BJ (cell line): Measurements from ENCODE around the gene IL15RA. TPM values are rescaled to one million over a fixed set of nuclear protein-coding genes. Genes with fewer than 3 reads are reported as not detected.
"Not testable (repeated sequence)": the region's sequence is repeated elsewhere in the genome, so short reads cannot be mapped to it uniquely, and the experiment has no call there.

ENCODE experiments used
- CTCF ChIA-PET: fragments of 350-600 bp; formaldehyde crosslinking; extraction: SDS; loops from one replicate; lab custom pipeline; 2021; ENCODE audit warnings: antibody characterized with exemption, inconsistent platforms; lab: Yijun Ruan, JAX
- POLR2A ChIA-PET: fragments of 300-600 bp; sonication (Branson Sonifier 250); formaldehyde crosslinking; extraction: SDS; loops from one replicate; lab custom pipeline; 2021; ENCODE audit warnings: antibody characterized with exemption; lab: Charles Lee
- DNase-seq: peaks from one replicate; pipeline ENCODE4 v3.0.0-alpha.2; 2011; ENCODE audit warnings: low read depth
- H3K27me3 ChIP-seq: 2 replicates; pipeline ENCODE4 v1.6.0; 2011; ENCODE audit warnings: low read length; ENCODE audit not compliant: control insufficient read depth, insufficient read depth
- H3K36me3 ChIP-seq: 2 replicates; pipeline ENCODE4 v1.5.1; 2011; ENCODE audit warnings: low read length; ENCODE audit not compliant: control insufficient read depth, insufficient read depth
- H3K4me3 ChIP-seq: 2 replicates; pipeline ENCODE4 v1.5.1; 2011; ENCODE audit warnings: low read depth, mild to moderate bottlenecking, control low read depth, low read length
- polyA plus RNA-seq: library from polyadenylated mRNA; depleted of rRNA; stranded (reverse); fragments of >200 nt; gene quantifications from 2 replicates; pipeline ENCODE4 v1.2.3, GENCODE V29; 2011
- TF ChIP-seq, protein P1 (sequence below): IDR thresholded peaks from 2 replicates; pipeline ENCODE4 v1.5.1; 2011; ENCODE audit warnings: low read depth, mild to moderate bottlenecking, control low read depth, inconsistent platforms, low read length, moderate library complexity; ENCODE audit not compliant: insufficient read depth

The IL15RA gene
- polyA plus RNA-seq, 1 experiment: 7.5 TPM

DNA sequence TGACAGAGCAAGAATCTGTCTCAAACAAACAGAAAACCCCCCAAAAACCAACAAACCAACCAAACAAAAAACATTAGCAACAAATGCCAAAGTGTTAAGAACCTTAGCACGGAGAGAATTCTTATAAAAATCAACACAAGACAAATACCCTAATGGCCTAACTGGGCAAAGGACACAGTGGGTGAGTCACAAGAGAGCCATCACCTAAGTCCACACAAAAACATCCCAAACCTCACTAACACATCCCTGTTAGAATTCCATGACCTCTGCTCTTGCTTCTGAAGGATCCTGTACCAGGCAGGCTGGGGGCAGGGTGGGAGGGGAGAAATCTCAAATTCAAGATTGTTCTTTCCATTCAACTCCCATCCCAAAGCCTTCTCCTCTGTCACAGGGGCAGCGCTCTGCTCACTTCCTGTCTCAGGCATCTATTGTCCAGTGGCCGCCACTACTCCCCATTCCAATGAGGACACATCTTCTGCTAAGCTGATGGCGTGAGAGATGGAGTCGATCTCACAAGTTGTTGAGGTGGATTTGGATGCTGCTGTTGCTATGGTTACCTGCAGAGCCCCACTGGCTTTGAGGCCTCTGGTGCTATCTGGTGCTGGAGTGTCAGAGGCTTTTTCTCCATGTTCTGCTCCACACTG is 9.2 kb downstream of the IL15RA start:
- H3K4me3 ChIP-seq: no peak overlapping the region
- ChIA-PET CTCF (no interaction called here), POLR2A (no interaction called here)
- H3K36me3 ChIP-seq: no peaks in the 10 kb centered on the region
- DNase-seq: no peak
- TF ChIP-seq, protein P1, sequence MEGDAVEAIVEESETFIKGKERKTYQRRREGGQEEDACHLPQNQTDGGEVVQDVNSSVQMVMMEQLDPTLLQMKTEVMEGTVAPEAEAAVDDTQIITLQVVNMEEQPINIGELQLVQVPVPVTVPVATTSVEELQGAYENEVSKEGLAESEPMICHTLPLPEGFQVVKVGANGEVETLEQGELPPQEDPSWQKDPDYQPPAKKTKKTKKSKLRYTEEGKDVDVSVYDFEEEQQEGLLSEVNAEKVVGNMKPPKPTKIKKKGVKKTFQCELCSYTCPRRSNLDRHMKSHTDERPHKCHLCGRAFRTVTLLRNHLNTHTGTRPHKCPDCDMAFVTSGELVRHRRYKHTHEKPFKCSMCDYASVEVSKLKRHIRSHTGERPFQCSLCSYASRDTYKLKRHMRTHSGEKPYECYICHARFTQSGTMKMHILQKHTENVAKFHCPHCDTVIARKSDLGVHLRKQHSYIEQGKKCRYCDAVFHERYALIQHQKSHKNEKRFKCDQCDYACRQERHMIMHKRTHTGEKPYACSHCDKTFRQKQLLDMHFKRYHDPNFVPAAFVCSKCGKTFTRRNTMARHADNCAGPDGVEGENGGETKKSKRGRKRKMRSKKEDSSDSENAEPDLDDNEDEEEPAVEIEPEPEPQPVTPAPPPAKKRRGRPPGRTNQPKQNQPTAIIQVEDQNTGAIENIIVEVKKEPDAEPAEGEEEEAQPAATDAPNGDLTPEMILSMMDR: no peak
- no peaks in the 10 kb centered on the region for H3K27me3 ChIP-seq

DNA sequence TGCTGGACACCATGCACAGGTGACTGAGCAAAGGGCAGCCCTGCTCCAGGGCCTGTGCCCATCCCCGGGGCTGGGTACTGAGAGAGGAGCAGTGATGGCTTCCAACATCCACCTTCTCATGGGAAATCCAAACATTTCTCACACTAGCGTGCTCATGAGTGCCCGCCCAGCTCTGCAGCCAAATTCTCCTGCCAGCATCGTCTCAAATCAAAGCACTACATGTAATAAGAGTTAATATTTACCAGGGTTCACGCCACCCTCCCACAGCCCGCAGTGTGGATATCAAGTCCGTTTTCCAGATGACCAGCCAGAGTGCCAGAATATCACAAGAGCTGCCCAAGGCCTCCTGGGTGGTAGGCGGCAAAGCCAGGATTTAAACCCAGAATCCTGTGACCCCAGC is 12.1 kb downstream of the IL15RA start:
- Histone ChIP-seq H3K36me3 (no peaks in the 10 kb centered on the region), H3K27me3 (no peaks in the 10 kb centered on the region), H3K4me3 (no peak overlapping the region)
- TF ChIP-seq, protein P1: no peak
- POLR2A ChIA-PET: no interaction called here
- CTCF ChIA-PET: no interaction called here
- no peak for DNase-seq

DNA sequence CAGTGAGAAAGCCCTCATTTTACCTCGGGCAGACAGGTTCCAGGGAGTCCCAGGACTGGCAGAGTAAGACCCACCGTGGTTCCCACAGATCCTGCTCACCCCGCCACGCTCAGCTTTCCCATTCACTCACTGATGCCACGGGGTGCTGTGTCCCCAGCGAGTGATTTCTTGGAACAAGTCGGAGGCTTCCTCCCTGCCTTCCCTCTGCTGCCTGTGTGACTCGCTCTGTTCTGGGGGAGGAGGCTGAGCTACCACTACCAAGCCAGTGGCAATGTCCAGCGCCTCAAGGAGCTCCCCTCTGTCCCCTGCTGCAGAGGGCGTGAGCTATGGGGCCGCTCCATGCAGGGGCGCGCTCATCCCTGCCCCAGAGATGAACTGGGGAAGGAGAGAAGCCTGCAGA is 12.6 kb downstream of the IL15RA start:
- Histone ChIP-seq H3K4me3 (no peak overlapping the region), H3K27me3 (no peaks in the 10 kb centered on the region), H3K36me3 (no peaks in the 10 kb centered on the region)
- no peak for DNase-seq
- TF ChIP-seq, protein P1: no peak
- CTCF ChIA-PET: no interaction called here
- POLR2A ChIA-PET: no interaction called here

DNA sequence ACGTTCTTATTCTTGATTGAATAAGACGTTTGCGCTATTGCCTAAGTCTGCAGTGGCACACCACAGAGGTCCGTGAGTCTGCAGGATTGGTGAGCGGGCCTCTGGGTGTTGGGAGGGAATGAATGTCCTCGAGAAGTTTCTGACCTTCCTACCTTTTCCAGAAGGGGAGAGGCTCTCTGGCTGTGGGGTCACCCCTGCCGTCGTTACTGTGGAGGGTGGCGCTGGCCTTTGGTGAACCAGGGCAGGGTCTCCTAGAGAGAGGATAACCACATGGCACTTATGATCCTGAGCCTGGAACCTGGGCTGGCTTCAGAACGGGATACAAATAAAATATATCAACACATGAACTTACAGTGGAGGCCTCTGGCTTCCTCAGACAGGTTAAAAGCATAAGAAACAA is 13.8 kb downstream of the IL15RA start:
- TF ChIP-seq, protein P1: no peak
- CTCF ChIA-PET: no interaction called here

DNA sequence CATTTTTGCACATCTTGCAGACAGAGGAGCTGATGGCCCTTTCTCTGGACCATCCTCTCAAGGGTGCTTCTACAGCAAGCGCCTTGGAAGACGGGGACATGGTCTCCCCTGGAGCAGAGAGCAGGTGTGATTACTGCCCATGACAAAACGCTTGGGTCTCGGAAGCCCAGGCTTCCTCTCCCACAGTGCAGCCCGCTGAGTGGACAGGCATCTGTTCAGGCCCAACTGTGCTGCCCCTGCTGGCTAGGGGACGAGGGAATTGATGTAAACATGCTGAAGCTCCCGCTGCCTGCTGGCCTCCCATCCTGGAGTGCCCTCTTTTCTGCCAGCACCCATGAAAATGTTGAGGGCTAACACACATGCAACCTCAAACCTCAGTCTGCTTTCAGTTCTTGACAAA is 14.3 kb downstream of the IL15RA start:
- Histone ChIP-seq H3K36me3 (no peaks in the 10 kb centered on the region; the same call in 1 of the 2 replicates), H3K4me3 (no peak overlapping the region), H3K27me3 (no peaks in the 10 kb centered on the region)
- POLR2A ChIA-PET: no interaction called here
- TF ChIP-seq, protein P1: no peak
- CTCF ChIA-PET: no interaction called here
- DNase-seq: no peak

More for the DNA sequence above, 13.8 kb downstream of the IL15RA start:
- Histone ChIP-seq H3K27me3 (no peaks in the 10 kb centered on the region), H3K36me3 (no peaks in the 10 kb centered on the region; the same call in 1 of the 2 replicates), H3K4me3 (no peak overlapping the region)
- DNase-seq: no peak
- POLR2A ChIA-PET: no interaction called here

DNA sequence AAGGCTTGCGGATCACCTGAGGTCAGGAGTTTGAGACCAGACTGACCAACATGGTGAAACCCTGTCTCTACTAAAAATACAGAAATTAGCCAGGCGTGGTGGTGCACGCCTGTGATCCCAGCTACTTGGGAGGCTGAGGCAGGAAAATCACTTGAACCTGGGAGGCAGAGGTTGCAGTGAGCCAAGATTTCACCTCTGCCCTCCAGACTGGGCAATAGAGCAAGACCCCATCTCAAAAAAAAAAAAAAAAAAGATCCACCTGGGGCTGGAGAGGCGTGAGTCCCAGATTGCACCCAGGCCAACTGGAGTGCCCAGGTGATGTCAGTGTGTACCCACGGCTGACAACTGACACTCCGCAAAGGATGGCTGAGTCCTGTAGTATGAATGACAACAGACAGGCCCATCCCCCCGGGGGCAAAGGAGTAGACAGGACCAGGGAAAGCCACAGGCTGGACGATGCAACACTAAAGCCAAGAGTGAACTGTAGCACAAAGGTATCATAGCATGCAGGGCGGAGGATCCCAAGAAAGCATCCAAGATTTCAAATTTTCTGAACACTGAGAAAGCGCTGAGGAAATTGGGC is 14.9 kb downstream of the IL15RA start:
- POLR2A ChIA-PET, DNase-seq, H3K27me3 ChIP-seq, H3K36me3 ChIP-seq, H3K4me3 ChIP-seq: not testable (repeated sequence)
- CTCF ChIA-PET: interaction anchor here (0.7 kb wide), 1 partner anchor 101 kb away, joined by 3 read pairs; no protein-coding TSS in a partner anchor
